ENCODE results near the gene KRTAP3-2. TPM values are rescaled to one million over a fixed set of nuclear protein-coding genes. Genes with fewer than 3 reads are reported as not detected.
"Not testable (repeated sequence)": the region's sequence is repeated elsewhere in the genome, so short reads cannot be mapped to it uniquely, and the experiment has no call there.

The KRTAP3-2 gene
- total RNA-seq = not detected
- long read RNA-seq = 0 reads

DNA sequence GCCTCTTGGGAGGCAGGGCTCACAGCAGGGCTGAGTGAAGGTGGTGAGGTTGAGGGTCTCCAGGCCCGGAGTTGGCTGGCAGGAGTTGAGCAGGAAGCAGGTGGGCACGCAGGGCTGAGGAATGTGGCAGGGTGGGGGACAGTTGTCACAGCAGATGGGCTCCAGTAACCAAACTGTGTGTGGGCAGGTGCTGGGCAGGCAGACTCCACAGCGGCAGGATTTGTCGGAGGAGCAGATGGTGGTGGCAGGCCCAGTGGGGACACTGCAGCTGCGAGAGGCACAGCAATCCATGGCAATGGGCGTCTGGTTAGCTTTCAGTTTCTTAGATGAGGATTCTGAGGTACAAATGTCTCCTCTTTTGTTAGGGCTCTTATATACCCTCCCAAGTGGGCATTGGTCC, at the start of gene KRTAP3-2:
Gene KRTAP3-2 (minus strand): TSS at position 344 of the 400 bp plus-strand sequence. CDS start 53 bp downstream, at position 291.
- not testable (repeated sequence) for DNase-seq (ENCODE audit: low spot score)

DNA sequence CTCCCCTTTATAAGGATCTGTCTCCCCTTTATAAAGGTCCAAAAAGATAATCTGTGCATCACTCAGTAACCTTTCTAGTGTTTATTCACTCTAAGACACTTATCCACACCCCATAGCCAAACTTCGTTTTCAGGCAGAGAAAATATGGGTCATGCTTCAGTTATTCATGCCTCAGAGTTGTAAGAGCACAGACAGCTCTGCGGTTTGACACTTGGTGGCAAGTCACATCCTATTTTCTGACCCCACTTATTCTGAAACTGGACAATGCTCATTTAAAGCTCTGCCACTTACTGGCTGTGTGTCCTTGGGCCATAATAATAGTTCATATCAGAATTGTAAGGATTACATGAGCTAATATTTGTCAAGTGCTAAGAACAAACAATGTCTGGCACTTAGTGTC, 49.4 kb upstream of the KRTAP3-2 start:
- no peak for DNase-seq (ENCODE audit: low spot score)

DNA sequence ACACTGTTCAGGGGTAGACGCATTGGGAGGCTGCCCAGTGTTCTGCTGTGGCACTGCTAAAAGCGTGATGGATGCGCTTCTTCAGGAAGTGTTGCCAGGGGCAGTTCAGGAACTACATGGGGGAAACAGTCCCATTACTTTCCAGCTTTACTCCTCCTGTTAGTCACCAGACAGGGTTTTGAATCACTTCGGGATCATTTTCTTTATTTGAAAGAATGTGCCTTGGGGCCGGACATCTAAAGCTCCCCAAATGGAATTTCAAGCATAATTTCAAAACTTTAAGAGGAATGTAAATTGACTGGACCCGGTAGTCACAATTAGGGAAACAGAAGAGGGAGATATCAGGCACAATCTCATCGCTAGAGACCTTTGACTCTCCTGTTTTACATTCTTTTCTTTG, 48.7 kb upstream of the KRTAP3-2 start:
- DNase-seq (ENCODE audit: low spot score) = no peak

DNA sequence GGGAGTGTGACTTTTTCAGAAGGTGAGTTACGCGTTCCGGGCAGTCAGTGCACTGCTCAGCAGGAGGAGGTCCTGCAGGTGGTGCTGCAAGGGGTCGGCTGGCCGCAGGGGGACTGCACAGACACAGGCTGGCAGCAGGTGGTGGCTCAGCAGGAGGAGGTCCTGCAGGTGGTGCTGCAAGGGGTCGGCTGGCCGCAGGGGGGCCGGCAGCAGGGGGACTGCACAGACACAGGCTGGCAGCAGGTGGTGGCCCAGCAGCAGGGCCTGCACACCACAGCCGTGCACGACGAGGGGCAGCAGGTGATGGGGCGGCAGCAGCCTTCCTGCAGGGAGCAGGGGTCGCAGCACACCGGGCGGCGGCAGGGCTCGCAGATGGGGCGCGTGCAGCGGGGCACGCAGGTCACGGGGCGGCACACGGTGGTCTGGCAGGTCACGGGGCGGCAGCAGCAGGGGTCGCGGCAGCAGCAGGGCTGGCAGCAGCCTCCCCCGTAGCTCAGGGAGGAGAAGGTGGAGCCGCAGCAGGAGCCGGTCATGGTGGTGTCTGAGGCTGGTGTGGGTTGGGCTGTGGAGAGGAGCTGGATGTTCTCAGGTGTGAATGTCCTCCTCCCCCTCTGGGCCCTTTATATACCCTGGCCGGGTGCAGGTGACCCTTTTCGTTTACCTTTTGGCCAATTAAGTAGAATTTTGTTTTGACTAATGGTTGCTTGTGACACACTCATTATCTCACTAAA, 47.2 kb upstream of the KRTAP3-2 start, which contains the start of gene KRTAP2-1:
Gene KRTAP2-1 (minus strand): TSS at position 582 of the 731 bp plus-strand sequence. CDS start 49 bp downstream, at position 533.
- DNase-seq (ENCODE audit: low spot score) = not testable (repeated sequence)

DNA sequence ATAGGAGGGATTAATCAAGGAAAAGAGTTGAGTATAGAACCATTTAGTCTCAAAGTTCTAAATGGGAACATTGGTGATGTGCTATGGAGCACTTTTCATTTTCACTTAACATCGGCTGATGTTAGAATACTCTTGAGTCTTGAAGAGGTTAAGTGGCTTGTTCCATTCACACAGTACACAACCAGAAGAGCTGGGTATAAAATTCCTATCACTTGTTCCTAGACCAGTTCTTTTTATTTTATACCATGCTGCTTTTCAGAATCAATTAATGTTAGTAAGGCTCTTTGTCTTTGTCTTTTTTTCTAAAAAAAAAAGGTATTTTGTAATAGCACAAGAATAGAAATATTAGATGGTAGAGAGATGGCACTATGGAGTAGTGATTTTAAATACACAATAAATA, 43.2 kb upstream of the KRTAP3-2 start:
- no peak for DNase-seq (ENCODE audit: low spot score)

DNA sequence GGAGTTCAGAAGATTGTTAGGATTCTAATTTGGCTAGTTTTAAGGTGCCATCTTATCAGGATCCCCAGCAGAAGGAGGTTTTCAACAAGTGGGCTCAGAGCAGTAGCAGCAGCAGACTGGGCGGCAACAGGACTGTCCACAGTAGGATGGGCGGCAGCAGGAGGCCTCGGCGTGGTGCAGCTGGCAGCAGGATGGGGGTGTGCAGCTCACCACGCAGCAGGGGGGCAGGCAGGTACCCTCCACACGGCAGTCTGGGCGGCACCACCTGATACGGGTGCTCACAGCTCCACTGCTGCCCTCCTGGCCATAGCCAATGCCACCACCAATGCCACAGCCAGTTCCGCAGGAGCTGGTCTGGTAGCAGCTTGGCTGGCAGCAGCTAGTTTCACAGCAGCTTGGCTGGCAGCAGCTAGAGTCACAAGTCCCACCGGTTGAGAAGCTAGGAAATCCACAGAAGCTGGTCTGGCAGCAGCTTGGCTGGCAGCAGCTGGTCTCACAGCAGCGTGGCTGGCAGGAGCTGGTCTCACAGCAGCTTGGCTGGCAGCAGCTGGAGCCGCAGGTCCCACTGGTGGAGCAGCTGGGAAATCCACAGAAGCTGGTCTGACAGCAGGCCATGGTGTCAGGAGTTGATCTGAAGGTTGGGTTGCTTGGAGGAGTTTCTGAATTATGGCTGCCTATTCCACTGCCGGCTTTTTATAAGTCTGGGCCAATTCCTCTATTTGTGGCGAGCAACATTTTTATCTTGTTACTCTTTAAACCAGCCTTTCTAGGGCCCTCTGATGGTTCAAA, 41.3 kb upstream of the KRTAP3-2 start, which contains the start of gene KRTAP1-1:
Gene KRTAP1-1 (minus strand): TSS at position 668 of the 789 bp plus-strand sequence. CDS start 53 bp downstream, at position 615.
- DNase-seq (ENCODE audit: low spot score) = not testable (repeated sequence)

DNA sequence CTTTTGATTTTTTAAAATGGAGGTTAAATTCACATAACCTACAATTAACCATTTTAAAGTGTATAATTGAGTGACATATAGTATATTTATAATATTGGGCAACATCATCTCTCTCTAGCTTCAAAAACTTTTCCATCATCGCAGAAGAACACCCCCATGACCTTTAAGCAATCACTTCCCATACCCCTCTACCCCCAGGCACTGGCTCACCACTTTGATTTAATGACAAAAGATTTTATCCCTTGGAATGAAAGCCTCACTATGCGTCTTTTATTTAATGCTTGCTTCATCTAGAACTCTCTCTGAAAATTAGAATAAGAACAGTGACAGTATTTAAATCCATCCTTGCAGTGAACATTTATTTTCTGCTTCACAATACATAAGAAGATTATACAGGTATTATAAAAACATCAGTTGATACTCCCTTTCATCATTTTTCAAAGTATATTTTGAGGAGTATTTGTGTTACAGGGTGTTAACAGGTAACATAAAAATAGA, 38.2 kb upstream of the KRTAP3-2 start:
- no peak for DNase-seq (ENCODE audit: low spot score)

DNA sequence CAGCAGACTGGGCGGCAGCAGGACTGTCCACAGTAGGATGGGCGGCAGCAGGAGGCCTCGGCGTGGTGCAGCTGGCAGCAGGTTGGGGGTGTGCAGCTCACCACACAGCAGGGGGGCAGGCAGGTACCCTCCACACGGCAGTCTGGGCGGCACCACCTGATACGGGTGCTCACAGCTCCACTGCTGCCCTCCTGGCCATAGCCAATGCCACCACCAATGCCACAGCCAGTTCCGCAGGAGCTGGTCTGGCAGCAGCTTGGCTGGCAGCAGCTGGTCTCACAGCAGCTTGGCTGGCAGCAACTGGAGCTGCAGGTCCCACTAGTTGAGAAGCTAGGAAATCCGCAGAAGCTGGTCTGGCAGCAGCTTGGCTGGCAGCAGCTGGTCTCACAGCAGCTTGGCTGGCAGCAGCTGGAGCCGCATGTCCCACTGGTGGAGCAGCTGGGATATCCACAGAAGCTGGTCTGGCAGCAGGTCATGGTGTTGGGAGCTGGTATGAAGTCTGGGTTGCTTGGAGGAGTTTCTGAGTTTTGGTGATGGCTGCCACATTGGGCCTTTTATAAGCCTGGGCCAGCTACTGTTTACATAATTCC, 34.7 kb upstream of the KRTAP3-2 start, which contains the start of gene KRTAP1-3:
Gene KRTAP1-3 (minus strand): TSS at position 529 of the 590 bp plus-strand sequence. CDS start 53 bp downstream, at position 476.
- not testable (repeated sequence) for DNase-seq (ENCODE audit: low spot score)

DNA sequence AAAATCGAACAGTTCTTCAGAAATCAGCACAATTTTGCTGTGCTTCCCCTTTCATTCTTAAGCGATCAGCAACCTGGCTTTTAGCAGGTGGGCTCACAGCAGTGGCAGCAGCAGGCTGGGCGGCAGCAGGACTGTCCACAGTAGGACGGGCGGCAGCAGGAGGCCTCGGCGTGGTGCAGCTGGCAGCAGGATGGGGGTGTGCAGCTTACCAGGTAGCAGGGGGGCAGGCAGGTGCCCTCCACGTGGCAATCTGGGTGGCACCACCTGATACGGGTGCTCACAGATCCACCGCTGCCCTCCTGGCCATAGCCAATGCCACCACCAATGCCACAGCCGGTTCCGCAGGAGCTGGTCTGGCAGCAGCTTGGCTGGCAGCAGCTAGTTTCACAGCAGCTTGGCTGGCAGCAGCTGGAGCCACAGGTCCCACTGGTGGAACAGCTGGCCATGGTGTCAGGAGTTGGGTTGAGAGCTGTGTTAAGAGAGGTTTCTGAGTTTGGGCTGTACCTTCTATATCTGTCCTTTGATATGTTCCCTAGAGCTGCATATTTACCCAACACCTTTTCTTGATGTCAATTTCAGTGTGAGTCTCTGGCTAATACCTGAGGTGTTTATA, 30.0 kb upstream of the KRTAP3-2 start, which contains the start of gene KRTAP1-4:
Gene KRTAP1-4 (minus strand): TSS at position 563 of the 613 bp plus-strand sequence. CDS start 117 bp downstream, at position 446.
- no peak for DNase-seq (ENCODE audit: low spot score)

DNA sequence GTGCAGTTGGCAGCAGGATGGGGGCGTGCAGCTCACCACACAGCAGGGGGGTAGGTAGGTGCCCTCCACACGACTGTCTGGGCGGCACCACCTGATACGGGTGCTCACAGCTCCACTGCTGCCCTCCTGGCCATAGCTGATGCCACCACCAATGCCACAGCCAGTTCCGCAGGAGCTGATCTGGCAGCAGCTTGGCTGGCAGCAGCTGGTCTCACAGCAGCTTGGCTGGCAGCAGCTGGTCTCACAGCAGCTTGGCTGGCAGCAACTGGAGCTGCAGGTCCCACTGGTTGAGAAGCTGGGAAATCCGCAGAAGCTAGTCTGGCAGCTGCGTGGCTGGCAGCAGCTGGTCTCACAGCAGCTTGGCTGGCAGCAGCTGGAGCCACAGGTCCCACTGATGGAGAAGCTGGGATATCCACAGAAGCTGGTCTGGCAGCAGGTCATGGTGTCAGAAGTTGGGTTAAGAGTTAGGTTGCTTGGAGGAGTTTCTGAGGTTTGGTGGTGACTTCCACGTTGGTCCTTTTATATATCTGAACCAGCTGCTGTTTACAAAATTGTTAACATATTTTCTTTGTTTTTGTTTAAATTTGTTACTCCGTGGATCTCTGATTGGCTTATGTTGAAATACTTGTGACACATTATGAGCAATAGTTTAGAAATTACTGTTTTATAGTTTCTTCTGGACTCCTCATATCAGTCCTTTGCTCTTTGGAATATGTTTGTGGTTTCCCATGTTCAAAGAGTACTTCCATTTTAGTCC, 27.2 kb upstream of the KRTAP3-2 start, which contains the start of gene KRTAP1-5:
Gene KRTAP1-5 (minus strand): TSS at position 494 of the 757 bp plus-strand sequence. CDS start 53 bp downstream, at position 441.
- no peak for DNase-seq (ENCODE audit: low spot score)

DNA sequence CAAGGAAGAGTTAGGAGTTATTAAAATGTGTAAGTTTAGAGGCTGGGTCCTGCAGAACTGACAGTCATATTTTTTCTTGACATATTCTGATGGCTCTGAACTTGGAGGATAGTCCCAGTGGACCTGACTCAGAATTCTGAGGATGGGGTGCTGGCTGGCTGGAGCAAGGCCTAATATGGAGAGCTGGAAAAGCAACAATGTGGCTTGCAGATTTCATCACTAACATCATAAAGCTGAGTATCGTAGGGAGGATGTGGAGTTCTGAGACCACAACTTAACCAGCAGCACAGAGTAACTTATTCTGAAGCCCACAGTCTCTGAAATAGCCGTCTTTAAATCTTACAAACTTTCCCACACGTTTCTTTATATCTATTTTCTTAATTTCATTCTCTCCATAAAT, 25.0 kb upstream of the KRTAP3-2 start:
- DNase-seq (ENCODE audit: low spot score) = no peak

DNA sequence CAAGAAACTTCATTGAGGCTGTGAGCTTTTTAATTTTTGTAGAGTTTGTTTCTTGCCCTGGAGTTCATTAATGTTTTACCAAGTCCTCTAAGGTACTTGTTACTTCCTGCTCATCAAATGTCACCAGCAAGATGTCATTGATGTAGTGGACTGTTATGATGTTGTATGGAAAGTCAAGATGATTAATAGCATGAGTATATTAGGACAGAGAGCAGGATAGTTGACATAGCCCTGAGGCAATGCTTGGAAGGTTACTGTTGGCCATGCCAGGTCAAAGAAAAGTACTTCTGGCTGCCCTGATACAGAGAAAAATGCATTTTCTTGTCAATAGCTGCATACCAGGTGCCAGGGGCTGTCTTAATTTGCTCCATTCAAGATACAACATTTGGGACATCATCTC, 20.6 kb upstream of the KRTAP3-2 start:
- no peak for DNase-seq (ENCODE audit: low spot score)

DNA sequence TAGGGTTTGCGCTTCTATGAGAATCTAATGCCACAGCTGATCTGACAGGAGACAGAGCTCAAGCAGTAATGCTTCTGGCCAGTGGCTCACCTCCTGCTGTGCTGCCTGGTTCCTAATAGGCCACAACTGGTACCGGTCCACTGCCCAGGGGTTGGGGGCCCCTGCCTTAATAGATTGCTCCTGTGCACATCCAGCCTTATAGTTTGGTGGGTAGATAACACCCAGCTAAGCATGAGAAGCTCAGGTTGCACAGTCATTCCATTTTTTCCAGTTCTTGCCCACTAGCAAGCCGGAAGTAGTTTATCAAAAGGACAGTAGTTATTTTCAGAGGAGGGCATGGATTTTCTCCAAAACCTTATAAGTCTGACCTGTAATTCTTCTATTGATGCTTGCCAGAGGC, 19.7 kb upstream of the KRTAP3-2 start:
- DNase-seq (ENCODE audit: low spot score) = no peak

DNA sequence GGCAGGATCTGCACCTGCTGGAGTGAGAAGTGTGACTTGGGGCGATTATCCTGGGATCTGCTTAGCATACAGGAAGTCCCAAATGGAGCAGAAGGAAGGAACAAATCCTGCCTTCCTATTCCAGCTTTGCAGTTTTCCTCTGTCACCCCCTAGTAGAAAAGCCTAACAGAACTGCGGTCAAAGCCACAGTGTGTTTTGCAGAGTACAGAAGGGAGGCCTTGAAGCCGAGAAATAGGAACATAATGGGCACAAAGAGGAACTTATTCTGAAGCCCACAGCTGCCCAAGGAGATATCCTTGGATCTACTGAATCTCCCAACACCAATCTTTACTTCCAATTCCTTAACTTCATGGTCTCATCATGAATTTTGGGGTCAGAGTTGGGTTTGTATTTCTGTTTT, 18.8 kb upstream of the KRTAP3-2 start:
- DNase-seq (ENCODE audit: low spot score) = no peak

DNA sequence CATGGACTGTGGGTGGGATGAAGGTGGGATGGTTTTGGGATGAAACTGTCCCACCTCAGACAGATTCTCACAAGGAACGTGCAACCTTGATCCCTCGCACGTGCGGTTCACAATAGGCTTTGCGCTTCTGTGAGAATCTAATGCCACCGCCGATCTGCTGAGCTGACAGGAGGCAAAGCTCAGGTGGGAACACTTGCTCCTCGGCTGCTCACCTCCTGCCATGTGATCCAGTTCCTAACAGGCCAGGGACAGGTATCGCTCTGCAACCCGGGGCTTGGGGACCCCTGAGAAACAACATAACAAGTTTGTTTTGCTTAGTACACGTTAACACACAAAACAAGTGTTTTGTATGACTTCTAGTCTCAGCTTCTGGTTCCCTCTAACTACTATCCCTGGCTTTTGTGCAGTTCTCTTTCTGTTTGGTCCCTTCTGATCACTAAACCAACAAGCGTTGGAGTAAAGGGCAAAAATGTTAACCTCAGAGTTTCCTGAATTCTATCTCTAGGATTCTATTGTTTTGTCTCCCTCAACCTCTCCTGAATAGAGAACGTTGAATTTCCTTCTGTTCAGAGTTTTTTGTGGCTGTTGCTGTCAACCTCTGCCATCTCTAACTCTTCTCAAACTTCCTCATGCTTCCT, 17.0 kb upstream of the KRTAP3-2 start:
- DNase-seq (ENCODE audit: low spot score) = no peak

DNA sequence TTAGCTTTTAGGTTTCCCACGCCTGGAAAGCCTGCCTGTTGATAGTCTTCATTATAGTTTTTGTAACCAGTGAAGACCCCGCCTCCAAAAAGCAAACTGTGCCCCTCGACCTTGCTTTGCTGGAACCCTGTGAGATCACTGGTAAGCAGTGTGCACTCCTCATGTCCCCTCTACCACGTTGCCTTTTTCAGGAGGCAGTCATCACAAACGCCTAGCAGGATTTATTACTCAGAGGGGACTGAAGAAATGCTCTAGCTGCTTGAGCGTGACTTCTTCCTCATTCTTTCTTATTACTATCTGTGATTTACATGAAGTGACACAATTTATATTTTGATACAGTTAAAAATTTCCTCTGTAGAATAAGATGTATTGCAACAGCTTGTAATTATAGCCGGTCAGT, 15.7 kb upstream of the KRTAP3-2 start:
- no peak for DNase-seq (ENCODE audit: low spot score)

DNA sequence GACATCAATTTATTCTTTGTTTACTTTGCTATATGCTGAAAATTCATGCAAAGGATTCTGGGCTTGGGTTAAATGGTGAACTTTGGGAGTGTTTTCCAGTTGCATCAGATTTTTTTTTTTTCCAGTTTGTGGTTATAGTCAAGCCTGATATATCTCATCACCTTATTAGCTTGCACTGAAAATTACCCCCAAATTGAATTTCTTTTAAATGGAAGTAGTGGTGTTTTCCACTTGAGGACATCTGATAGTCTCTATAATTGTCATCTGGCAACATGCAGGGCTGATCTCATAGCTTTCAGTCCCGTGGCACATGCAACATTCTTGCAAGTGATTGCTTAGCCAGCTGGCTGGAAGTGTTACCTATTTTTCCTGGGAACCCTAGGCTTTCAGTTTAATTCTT, 13.9 kb upstream of the KRTAP3-2 start:
- no peak for DNase-seq (ENCODE audit: low spot score)

DNA sequence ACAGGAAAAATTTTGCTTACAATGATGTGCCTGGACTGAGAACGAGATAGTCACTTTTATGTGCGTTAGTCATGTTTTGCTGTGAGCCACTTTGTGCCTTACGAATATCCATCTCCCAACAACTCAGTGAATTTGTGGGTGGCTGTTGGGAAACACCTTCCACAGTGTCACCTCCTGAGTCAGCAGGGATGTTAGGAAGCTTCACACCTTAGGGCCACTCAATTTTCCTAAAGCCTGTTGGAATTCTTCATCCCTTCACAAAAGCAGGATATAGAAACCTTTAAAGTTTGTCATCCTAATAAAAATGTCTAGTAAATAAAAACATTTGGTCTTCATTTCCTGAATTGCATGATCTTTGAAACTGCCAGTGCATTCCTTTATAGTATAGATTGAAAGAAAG, 13.5 kb upstream of the KRTAP3-2 start:
- DNase-seq (ENCODE audit: low spot score) = no peak

DNA sequence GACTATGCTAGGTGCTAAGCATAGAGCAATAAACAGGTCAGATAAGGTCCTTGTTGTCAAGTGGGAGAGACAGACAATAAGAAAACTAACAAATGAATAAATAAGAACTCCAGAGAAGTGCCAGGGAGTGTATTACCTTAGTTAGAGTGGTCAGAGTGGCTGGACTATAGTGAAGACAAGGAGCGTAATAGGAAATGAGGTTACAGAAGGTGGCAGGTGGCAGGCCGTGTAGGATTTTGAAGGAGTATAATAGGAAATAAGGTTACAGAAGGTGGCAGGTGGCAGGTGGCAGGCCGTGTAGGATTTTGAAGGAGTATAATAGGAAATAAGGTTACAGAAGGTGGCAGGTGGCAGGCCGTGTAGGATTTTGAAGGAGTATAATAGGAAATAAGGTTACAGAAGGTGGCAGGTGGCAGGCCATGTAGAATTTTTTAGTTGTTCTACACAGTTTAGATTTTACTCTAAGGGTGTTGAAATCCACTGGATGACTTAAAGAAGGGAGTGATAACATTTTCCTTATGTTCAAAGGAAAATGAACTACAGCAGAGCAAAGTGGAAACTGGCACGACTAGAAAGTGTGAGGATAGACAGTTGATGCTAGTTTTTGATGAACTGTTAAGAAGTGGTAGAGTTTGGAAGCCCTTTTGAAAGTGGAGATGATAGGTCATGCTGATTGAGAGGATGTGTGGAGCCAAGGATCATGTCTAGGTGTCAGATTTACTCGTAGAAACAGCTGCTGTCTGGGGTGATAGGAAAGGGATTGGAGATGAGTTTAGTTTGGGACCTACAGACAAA, 12.8 kb upstream of the KRTAP3-2 start:
- DNase-seq (ENCODE audit: low spot score) = no peak

All from mesenteric fat pad (tissue), 1 donor.